Gastrocnemius medialis (tissue), 4 donors: Measurements from ENCODE around the gene HLCS.

Experiments
- CTCF ChIP-seq, 5 experiments: fragments of 450-650 bp in 3 of 5; fragments of 200-600 bp in 2 of 5; sonication (generic) in 2 of 5; IDR thresholded peaks in 4 of 5; conservative IDR thresholded peaks in 1 of 5; 1 replicate in 4 of 5; 2 replicates in 1 of 5; pipeline ENCODE4 v1.5.1; 2016 to 2019; ENCODE audit warnings: antibody characterized with exemption in 5 of 5, mild to moderate bottlenecking in 3 of 5, moderate library complexity in 3 of 5
- POLR2A ChIP-seq, 2 donors: fragments of 450-650 bp; IDR thresholded peaks; one replicate each; pipeline ENCODE4 v1.6.1; 2017; ENCODE audit warnings: antibody characterized with exemption in 2 of 2, mild to moderate bottlenecking in 2 of 2, moderate library complexity in 2 of 2

- no peak for TF ChIP-seq CTCF (IDR thresholded peaks at IDR 0.05 in 4 of 5, conservative IDR thresholded peaks at IDR 0.05 in 1 of 5)
- TF ChIP-seq POLR2A (IDR thresholded peaks at IDR 0.05) = no peak
Observed at GRCh38 chr21:36744190-36744559, 222.3 kb downstream of the HLCS start.
